Stimulated activated CD4-positive, alpha-beta T cell treated with anti-CD3 and anti-CD28 coated beads, Interleukin-1b, Interleukin-23, amount 100 ng/mL, for 24 hours (primary cell): ENCODE results near the gene GALNT15.

Experiments used
- DNase-seq, 4 experiments: peaks; one replicate each; pipeline ENCODE4 v3.0.0-alpha.2; 2020; ENCODE audit warnings: low read depth in 4 of 4, low spot score in 1 of 4

Gene GALNT15

GRCh38 chr3:16186565-16186964 lies 12.1 kb downstream of the GALNT15 start:
- no peak for DNase-seq

DNA sequence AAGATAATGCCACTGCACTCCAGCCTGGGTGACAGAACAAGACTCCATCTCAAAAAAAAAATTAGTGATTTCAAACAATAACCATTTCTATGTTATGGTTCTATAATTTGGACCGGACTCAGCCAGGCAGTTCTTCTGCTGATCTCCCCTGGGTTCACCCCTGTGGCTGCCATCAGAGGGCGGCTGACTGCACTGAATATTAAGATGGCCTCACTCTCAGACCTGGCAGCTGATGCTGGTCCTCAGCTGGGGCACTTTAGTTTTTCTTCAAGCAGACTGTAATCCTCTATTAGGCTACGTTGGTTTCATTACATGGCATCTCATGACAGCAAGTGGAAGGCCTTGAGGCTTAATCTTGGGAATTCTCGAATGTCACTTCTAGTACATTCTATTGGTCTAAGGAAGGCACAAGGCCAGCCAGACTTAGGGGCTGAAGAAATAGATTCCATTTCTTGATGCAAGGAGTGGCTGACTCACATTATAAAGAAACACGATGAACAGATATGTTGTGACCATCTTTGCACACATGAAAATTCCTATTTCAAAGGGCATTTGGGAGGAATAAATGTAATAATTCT lies 12.8 kb downstream of the GALNT15 start:
- DNase-seq: no peak

DNA sequence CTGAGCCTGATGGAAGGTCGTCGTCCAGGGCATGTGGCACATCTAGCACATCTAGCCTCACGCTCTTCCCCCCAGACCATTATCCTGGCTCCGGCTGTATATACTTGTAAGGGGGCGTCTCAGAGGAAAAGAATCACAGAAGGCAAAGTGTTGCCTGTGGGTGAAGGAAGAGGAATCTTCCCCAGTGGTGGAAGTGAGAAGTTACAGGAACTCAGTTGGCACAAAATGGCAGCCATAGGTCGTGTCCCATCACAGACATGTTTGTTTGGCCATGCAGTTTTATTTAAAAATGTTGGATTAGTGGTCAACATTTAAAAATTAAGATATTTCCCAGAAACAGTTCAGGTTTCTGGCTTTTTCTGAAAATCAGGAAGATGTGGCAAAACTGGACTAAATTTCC lies 13.6 kb downstream of the GALNT15 start:
- no peak for DNase-seq

DNA sequence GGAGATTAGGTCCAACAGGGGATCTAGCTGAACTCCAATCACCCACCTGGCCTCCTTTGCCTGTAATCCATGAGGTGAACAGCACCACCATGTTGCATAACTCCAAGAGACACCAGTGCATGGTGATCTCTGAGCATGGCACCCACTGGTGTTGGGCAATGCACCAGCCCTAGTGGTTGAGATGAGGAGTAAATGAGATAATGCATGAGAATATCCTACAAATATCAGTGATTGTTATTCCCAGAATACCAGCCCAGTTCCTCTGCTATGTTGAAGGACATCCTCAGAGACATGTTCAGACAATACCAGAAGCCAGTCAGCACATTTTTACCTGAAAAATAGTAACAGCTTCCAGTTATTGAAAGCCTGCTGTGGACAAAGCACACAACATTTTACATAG lies 14.7 kb downstream of the GALNT15 start:
- DNase-seq: no peak

- no peak for DNase-seq
These were observed 16.2 kb downstream of the GALNT15 start for GRCh38 chr3:16190704-16191103.

- no peak for DNase-seq
These were observed 17.1 kb downstream of the GALNT15 start for GRCh38 chr3:16191591-16191990.

- DNase-seq: no peak
These were observed 17.8 kb downstream of the GALNT15 start for GRCh38 chr3:16192176-16192811.

DNA sequence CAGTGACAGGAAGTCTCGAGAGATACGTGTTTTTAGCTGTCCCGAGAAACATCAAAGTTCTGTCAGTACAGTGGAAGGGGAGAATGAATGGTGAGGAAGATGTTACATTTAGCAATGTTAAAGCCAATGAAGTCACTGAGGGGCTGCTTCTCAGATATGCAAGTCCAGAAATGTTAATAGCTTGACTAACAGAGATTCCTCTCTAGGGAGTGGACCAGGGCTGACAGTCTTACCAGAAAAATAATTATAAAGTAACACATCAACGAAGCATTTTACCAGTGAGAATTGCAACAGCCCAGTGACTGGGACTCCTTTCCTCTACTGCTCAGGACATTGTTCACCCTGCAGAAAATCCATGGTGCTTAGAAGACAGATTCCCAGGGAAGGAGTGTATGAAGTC lies 23.9 kb downstream of the GALNT15 start:
- no peak for DNase-seq

DNA sequence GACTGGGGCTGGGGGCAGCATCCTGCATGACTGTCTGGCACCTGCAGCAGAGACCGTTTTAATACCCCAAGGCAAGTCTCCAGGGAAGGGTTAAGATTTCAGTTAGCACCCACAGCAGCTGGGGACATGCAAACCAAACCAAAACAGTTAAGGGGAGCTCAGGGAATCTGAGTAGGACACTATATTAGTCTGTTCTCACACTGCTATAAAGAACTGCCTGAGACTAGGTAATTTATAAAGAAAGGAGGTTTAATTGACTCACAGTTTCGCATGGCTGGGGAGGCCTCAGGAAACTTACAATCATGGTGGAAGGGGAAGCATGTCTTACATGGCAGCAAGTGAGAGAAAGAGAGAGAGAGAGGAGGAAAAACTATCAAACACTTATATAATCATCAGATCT lies 25.3 kb downstream of the GALNT15 start:
- no peak for DNase-seq

DNA sequence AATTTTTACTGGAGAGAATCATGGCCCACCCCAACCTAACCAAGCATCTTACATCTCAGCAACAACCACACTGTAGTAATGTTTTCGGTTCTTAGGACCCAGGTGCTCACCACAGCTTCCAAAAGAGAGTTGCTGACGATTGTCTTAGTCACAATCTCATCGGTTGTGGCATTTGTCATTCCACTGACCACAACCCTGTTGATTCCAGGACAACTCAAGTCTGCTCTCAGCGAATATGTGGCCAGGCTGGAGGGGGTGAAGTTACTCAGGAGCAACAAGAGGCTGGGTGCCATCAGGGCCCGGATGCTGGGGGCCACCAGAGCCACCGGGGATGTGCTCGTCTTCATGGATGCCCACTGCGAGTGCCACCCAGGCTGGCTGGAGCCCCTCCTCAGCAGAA lies 25.9 kb downstream of the GALNT15 start:
- no peak for DNase-seq

DNA sequence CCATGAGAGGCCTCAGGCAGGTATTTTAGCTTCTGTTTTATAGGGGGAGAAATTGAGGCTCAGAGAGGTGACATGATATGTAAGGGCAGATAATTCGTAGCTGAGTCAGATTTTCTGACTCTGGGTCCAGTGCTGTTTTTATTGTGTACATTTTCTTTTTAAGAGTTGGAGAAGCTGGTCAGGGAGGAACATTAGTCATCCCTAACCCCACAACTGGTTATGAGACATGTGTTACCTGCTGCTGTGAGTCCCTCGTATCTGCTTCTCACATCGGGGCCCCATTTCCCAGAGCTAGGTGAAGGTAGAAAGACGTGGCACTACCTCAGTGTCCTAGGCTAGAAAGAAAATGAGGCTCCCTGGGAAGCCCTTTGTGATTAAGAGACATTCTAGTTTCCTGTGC lies 28.6 kb downstream of the GALNT15 start:
- no peak for DNase-seq

- no peak for DNase-seq
These were observed 29.5 kb downstream of the GALNT15 start for GRCh38 chr3:16203671-16204629.

GRCh38 chr3:16204751-16205150 lies 30.3 kb downstream of the GALNT15 start:
- no peak for DNase-seq

DNA sequence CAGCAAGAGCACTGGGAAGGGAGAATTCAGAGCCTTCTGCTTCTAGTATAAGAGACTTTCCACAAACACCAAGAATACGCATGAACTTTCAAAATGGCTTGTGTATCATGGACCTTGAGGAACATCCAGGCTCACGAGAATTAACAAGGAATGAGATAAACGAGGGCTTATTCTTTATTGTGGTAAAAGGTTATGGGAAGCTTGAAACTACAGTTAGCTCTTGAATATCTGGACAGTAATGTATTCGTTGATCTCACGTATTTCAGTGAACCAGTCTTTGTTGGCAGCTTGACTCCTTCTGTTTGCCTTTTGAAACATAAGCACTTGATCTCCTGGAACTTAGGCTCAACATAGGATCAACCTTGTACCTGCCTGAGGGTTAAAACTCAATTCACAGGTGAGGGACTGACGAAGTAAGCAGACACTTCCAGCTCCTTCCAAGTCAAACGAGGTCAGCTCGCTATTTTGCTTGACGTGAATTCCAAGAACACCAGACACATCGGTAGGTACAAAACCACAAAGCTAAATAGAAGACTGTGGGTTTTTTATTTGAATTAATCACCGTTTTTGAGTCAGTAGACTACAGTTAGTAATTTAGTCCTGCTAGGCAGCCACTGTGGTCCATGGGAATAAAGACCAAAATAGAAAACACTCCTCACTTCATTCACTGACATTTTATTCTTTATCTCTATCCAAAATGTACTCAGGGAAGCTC lies 30.8 kb downstream of the GALNT15 start:
- no peak for DNase-seq

- DNase-seq: no peak
These were observed 32.6 kb downstream of the GALNT15 start for GRCh38 chr3:16207031-16207430.

- DNase-seq: no peak
These were observed 36.9 kb downstream of the GALNT15 start for GRCh38 chr3:16211176-16211904.

DNA sequence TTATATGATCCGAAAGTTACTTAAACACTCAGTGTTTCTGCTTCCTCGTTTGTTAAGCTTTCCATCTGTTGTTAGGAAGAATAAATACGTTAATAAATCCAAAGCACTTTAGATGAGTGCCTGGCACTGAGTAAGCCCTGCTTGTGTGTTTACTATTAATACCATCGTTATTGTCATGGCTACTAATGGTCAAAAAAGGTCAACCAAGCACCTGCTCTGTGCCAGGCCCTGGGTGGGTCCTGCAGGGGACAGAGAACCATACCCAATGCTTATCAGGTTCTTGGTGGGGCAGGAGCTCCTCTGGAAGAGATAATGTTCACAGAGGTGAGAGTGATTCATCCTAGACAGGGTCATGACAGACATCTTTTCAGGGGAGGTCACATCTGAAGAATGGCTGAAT lies 39.9 kb downstream of the GALNT15 start:
- DNase-seq: no peak

- DNase-seq: no peak
These were observed 42.0 kb downstream of the GALNT15 start for GRCh38 chr3:16216373-16216935.

DNA sequence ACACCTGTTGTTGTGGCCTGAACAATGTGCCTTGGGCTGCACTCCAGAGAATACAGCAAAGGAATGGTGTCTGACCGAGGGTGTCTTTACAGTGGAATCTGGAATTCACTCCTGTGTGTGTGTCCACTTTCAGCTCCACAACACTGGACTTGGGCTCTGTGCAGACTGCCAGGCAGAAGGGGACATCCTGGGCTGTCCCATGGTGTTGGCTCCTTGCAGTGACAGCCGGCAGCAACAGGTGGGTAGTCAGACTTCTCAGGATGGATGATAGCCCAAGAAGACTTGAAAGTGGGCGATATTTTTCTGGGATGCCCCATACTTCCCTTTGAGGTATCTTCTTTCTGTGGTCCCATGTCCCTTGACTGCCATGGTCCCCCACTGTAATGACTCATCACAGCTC lies 45.3 kb downstream of the GALNT15 start:
- DNase-seq: no peak

DNA sequence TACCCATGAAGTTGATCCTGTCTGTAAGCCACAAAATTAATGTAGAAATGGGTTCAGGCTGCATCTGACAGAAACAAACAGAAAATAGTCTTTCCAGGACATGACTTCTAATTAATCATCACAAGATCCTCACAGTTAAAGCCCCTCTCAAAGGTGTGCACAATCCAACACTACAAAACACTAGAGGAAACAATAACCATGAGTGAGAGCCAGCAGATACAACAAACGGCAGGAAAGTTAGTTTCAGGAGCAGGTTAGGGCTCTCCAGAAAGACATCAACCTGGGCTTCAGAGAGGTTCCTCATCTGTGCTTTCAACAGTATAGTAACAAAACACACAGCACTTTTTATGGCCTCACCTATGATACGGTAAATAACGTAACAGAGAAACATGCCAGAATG lies 47.5 kb downstream of the GALNT15 start:
- no peak for DNase-seq

DNA sequence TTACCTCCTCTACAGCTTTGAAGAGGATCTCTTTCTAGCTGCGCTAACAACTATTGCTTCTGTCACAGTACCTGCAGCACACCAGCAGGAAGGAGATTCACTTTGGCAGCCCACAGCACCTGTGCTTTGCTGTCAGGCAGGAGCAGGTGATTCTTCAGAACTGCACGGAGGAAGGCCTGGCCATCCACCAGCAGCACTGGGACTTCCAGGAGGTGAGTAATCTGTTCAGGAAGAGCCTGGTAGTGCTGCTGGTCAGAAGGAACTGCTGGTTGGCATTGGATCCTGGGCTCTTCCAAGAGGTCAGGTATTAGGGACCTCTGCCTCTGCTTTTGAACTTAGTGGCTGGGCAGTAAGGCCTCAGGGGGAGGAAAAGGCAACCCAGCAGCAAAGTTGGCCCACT lies 48.1 kb downstream of the GALNT15 start:
- no peak for DNase-seq
